Hepatocyte (in vitro differentiated cells): ENCODE data around the gene ZFYVE9. TPM values are rescaled to one million over a fixed set of nuclear protein-coding genes. Genes with fewer than 3 reads are reported as not detected.

Source experiments
- DNase-seq: peaks from one replicate; pipeline ENCODE4 v3.0.0-alpha.2; 2016; ENCODE audit warnings: low spot score
- H2AFZ ChIP-seq: fragments of 200-600 bp; sonication (generic); 2 replicates; pipeline ENCODE4 v1.6.0; 2016; ENCODE audit warnings: antibody characterized with exemption, mild to moderate bottlenecking
- H3K27ac ChIP-seq: fragments of 200-600 bp; sonication (generic); 2 replicates; pipeline ENCODE4 v1.5.1; 2016; ENCODE audit warnings: mild to moderate bottlenecking
- H3K27me3 ChIP-seq: fragments of 200-600 bp; sonication (generic); 2 replicates; pipeline ENCODE4 v1.6.1; 2016
- H3K36me3 ChIP-seq: fragments of 200-600 bp; sonication (generic); replicated peaks from 2 replicates; pipeline ENCODE4 v1.5.1; 2016; ENCODE audit warnings: low read depth; ENCODE audit not compliant: insufficient read depth
- H3K4me1 ChIP-seq: fragments of 200-600 bp; sonication (generic); 2 replicates; pipeline ENCODE4 v1.5.1; 2016; ENCODE audit warnings: mild to moderate bottlenecking, moderate library complexity; ENCODE audit not compliant: insufficient read depth
- H3K4me2 ChIP-seq: fragments of 200-600 bp; sonication (generic); 2 replicates; pipeline ENCODE4 v1.6.0; 2016
- H3K4me3 ChIP-seq: fragments of 200-600 bp; sonication (generic); 2 replicates; pipeline ENCODE4 v1.5.1; 2016; ENCODE audit warnings: mild to moderate bottlenecking
- H3K79me2 ChIP-seq: fragments of 200-600 bp; sonication (generic); 2 replicates; pipeline ENCODE4 v1.6.0; 2017; ENCODE audit warnings: mild to moderate bottlenecking
- H3K9me2 ChIP-seq: fragments of 200-600 bp; sonication (generic); replicated peaks from 2 replicates; pipeline ENCODE4 v1.6.0; 2017; ENCODE audit warnings: mild to moderate bottlenecking; ENCODE audit not compliant: insufficient read depth
- H3K9me3 ChIP-seq: fragments of 200-600 bp; sonication (generic); 2 replicates; pipeline ENCODE4 v1.5.1; 2016; ENCODE audit warnings: low read depth, mild to moderate bottlenecking
- H4K20me1 ChIP-seq: fragments of 200-600 bp; sonication (generic); 2 replicates; pipeline ENCODE4 v1.6.0; 2016; ENCODE audit warnings: mild to moderate bottlenecking; ENCODE audit not compliant: insufficient read depth, poor library complexity, severe bottlenecking
- EZH2 ChIP-seq: fragments of 200-600 bp; sonication (generic); IDR thresholded peaks from 2 replicates; pipeline ENCODE4 v1.6.1; 2016; ENCODE audit warnings: antibody characterized with exemption, mild to moderate bottlenecking, borderline replicate concordance
- EZH2phosphoT487 ChIP-seq: fragments of 200-600 bp; sonication (generic); IDR thresholded peaks from one replicate; pipeline ENCODE4 v1.6.1; 2018; ENCODE audit warnings: antibody characterized with exemption, mild to moderate bottlenecking, low read depth, moderate library complexity; ENCODE audit not compliant: unreplicated experiment, severe bottlenecking
- WGBS: methylation state at CpG from one replicate; pipeline ENCODE4 v1.1.6; 2016; ENCODE audit warnings: low lambda C conversion rate; ENCODE audit errors: missing lambda C conversion rate; 5-methylcytosine and 5-hydroxymethylcytosine counted together
- polyA plus RNA-seq: library from polyadenylated mRNA; unstranded; fragments of >200 nt; fragmentation: Nextera tagmentation; extraction: Ambion mirVana; gene quantifications from 2 replicates; pipeline ENCODE4 v1.2.1, GENCODE V29; 2016
- total RNA-seq: library from RNA; depleted of rRNA; stranded (reverse); fragments of >200 nt; gene quantifications from 2 replicates; pipeline ENCODE4 v1.2.3, GENCODE V29; 2014
- TF ChIP-seq, protein P1 (sequence below): fragments of 200-600 bp; sonication (generic); IDR thresholded peaks from 2 replicates; pipeline ENCODE4 v1.5.1; 2016; ENCODE audit warnings: antibody characterized with exemption, mild to moderate bottlenecking; ENCODE audit not compliant: poor library complexity

The ZFYVE9 gene
- total and polyA plus RNA-seq, 2 experiments from 2014 or later = 4.6 to 29.0 TPM

GRCh38 chr1:52210044-52210443, 68.2 kb downstream of the ZFYVE9 start:
- Histone ChIP-seq H3K4me2 (no peak overlapping the region), H3K27me3 (no peaks in the 10 kb centered on the region), H3K4me1 (no peaks in the 10 kb centered on the region), H3K36me3 (no peaks in the 10 kb centered on the region), H3K27ac (no peak overlapping the region), H3K79me2 (peaks cover 60% of the 10 kb centered on the region), H2AFZ (no peak overlapping the region), H3K9me3 (no peaks in the 10 kb centered on the region), H4K20me1 (peaks cover 5% of the 10 kb centered on the region), H3K9me2 (no peaks in the 10 kb centered on the region), H3K4me3 (no peak overlapping the region)
- whole genome bisulfite sequencing = 93% methylated on average over 3 of the region's 3 CpGs
- TF ChIP-seq EZH2 (no peak), EZH2phosphoT487 (no peak)
- TF ChIP-seq, protein P1, sequence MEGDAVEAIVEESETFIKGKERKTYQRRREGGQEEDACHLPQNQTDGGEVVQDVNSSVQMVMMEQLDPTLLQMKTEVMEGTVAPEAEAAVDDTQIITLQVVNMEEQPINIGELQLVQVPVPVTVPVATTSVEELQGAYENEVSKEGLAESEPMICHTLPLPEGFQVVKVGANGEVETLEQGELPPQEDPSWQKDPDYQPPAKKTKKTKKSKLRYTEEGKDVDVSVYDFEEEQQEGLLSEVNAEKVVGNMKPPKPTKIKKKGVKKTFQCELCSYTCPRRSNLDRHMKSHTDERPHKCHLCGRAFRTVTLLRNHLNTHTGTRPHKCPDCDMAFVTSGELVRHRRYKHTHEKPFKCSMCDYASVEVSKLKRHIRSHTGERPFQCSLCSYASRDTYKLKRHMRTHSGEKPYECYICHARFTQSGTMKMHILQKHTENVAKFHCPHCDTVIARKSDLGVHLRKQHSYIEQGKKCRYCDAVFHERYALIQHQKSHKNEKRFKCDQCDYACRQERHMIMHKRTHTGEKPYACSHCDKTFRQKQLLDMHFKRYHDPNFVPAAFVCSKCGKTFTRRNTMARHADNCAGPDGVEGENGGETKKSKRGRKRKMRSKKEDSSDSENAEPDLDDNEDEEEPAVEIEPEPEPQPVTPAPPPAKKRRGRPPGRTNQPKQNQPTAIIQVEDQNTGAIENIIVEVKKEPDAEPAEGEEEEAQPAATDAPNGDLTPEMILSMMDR = no peak
- no peak for DNase-seq

- H3K27me3 ChIP-seq = no peaks in the 10 kb centered on the region
- no peak overlapping the region for H3K4me2 ChIP-seq
- 87% methylated on average over 5 of the region's 5 CpGs for WGBS
- TF ChIP-seq, protein P1 = no peak
- TF ChIP-seq EZH2phosphoT487 (no peak), EZH2 (no peak)
- no peak for DNase-seq
- H3K9me2 ChIP-seq = no peaks in the 10 kb centered on the region
- H2AFZ ChIP-seq = no peak overlapping the region
- H3K36me3 ChIP-seq = no peaks in the 10 kb centered on the region
- peaks cover 5% of the 10 kb centered on the region for H4K20me1 ChIP-seq
- H3K4me3 ChIP-seq = no peak overlapping the region
- no peak overlapping the region for H3K27ac ChIP-seq
- no peaks in the 10 kb centered on the region for H3K9me3 ChIP-seq
- H3K4me1 ChIP-seq = no peaks in the 10 kb centered on the region
- H3K79me2 ChIP-seq = peaks cover 18% of the 10 kb centered on the region
Observed at GRCh38 chr1:52216907-52217458, 75.1 kb downstream of the ZFYVE9 start.

DNA sequence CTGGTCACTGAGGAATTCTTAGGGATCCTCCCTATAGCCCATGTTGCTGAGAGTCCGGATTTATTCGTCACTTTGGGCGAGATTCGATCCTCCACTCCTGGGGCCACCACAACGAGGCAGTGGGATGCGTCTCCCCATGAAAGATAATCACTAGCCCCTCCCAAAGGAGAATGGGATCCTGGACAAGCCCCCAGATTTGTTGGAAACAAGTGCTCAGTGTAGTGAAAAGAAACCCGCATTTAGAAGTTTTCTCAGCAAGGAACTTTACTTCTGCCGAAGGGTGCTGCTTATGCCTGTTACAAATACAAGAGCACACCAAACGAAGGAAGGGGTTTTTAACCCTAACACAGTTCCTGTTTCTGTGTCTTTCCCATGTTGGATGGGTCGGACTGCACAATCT, 83.3 kb downstream of the ZFYVE9 start:
- no peaks in the 10 kb centered on the region for H4K20me1 ChIP-seq
- H3K36me3 ChIP-seq = no peaks in the 10 kb centered on the region
- H3K27me3 ChIP-seq = no peaks in the 10 kb centered on the region
- peaks cover 2% of the 10 kb centered on the region for H3K79me2 ChIP-seq
- no peak overlapping the region for H3K4me3 ChIP-seq
- no peaks in the 10 kb centered on the region for H3K9me3 ChIP-seq
- 94% methylated on average over 10 of the region's 10 CpGs for WGBS
- H2AFZ ChIP-seq = no peak overlapping the region
- no peak overlapping the region for H3K27ac ChIP-seq
- no peaks in the 10 kb centered on the region for H3K9me2 ChIP-seq
- TF ChIP-seq, protein P1 = no peak
- TF ChIP-seq EZH2phosphoT487 (no peak), EZH2 (no peak)
- no peaks in the 10 kb centered on the region for H3K4me1 ChIP-seq
- H3K4me2 ChIP-seq = no peak overlapping the region
- DNase-seq = no peak
